MM.1S (cell line): ENCODE measurements around the gene ST7.

Experiments used
- CTCF ChIP-seq: fragments of 300-600 bp; sonication (generic); IDR thresholded peaks from 2 replicates; pipeline ENCODE4 v1.5.1; 2016; ENCODE audit warnings: antibody characterized with exemption, low read length, mixed read lengths
- EZH2 ChIP-seq: fragments of 300-600 bp; sonication (generic); optimal IDR thresholded peaks from 2 replicates; pipeline ENCODE3; 2017; ENCODE audit warnings: low read depth, mild to moderate bottlenecking, antibody characterized with exemption, low read length, mixed read lengths
- EZH2phosphoT487 ChIP-seq: fragments of 300-600 bp; sonication (generic); IDR thresholded peaks from 2 replicates; pipeline ENCODE4 v1.6.1; 2018; ENCODE audit warnings: antibody characterized with exemption, low read length

GRCh38 chr7:117259615-117260014, 306.3 kb downstream of the ST7 start:
- no peak for TF ChIP-seq CTCF
- no peak for TF ChIP-seq EZH2phosphoT487
- no peak for TF ChIP-seq EZH2
